NT2/D1 (cell line): ENCODE measurements around the gene AGXT.

Experiments
- DNase-seq: peaks from one replicate; pipeline ENCODE4 v3.0.0-alpha.2; 2011; ENCODE audit warnings: low read depth, low spot score
- H3K27me3 ChIP-seq: 2 replicates; pipeline ENCODE4 v1.6.0; 2011; ENCODE audit warnings: mild to moderate bottlenecking; ENCODE audit not compliant: insufficient read length, insufficient read depth
- H3K36me3 ChIP-seq: 2 replicates; pipeline ENCODE4 v1.6.1; 2011; ENCODE audit warnings: mild to moderate bottlenecking, low read length, mixed read lengths; ENCODE audit not compliant: insufficient read depth, insufficient read length
- H3K4me1 ChIP-seq: 2 replicates; pipeline ENCODE4 v1.5.1; 2011; ENCODE audit not compliant: insufficient read depth, insufficient read length
- H3K4me3 ChIP-seq: 2 replicates; pipeline ENCODE4 v1.5.1; 2011; ENCODE audit warnings: low read depth; ENCODE audit not compliant: insufficient read length
- H3K9ac ChIP-seq: 2 replicates; pipeline ENCODE4 v1.6.0; 2011; ENCODE audit warnings: low read depth; ENCODE audit not compliant: insufficient read length
- H3K9me3 ChIP-seq: 2 replicates; pipeline ENCODE4 v1.5.1; 2011; ENCODE audit warnings: mild to moderate bottlenecking, low read length; ENCODE audit not compliant: insufficient read depth
- SUZ12 ChIP-seq: IDR thresholded peaks from 2 replicates; pipeline ENCODE4 v1.6.1; 2011; ENCODE audit not compliant: insufficient read length, insufficient read depth; ENCODE audit errors: extremely low read depth
- YY1 ChIP-seq: IDR thresholded peaks from 2 replicates; pipeline ENCODE4 v1.6.1; 2011; ENCODE audit not compliant: insufficient read length, insufficient read depth
- ZNF274 ChIP-seq: IDR thresholded peaks from 2 replicates; pipeline ENCODE4 v1.6.1; 2011; ENCODE audit warnings: mild to moderate bottlenecking, low read depth, low read length

The AGXT gene

GRCh38 chr2:240913810-240914644, 45.4 kb downstream of the AGXT start:
- DNase-seq: peak; percentile 55
- Histone ChIP-seq H3K27me3 (peaks cover 8% of the 10 kb centered on the region), H3K9me3 (no peaks in the 10 kb centered on the region), H3K4me1 (peaks cover 25% of the 10 kb centered on the region), H3K9ac (peak overlapping the region; percentile 53), H3K4me3 (no peak overlapping the region), H3K36me3 (no peaks in the 10 kb centered on the region)
- TF ChIP-seq YY1 (no peak), ZNF274 (no peak), SUZ12 (no peak)

GRCh38 chr2:240914645-240915525, 46.3 kb downstream of the AGXT start:
- Histone ChIP-seq H3K27me3 (peaks cover 2% of the 10 kb centered on the region), H3K9me3 (no peaks in the 10 kb centered on the region), H3K4me1 (peaks cover 25% of the 10 kb centered on the region), H3K36me3 (no peaks in the 10 kb centered on the region), H3K9ac (no peak overlapping the region), H3K4me3 (no peak overlapping the region)
- TF ChIP-seq SUZ12 (no peak), ZNF274 (no peak), YY1 (no peak)
- DNase-seq: no peak

- no peaks in the 10 kb centered on the region for H3K9me3 ChIP-seq
Observed at GRCh38 chr2:240915526-240916341, 47.1 kb downstream of the AGXT start.

DNA sequence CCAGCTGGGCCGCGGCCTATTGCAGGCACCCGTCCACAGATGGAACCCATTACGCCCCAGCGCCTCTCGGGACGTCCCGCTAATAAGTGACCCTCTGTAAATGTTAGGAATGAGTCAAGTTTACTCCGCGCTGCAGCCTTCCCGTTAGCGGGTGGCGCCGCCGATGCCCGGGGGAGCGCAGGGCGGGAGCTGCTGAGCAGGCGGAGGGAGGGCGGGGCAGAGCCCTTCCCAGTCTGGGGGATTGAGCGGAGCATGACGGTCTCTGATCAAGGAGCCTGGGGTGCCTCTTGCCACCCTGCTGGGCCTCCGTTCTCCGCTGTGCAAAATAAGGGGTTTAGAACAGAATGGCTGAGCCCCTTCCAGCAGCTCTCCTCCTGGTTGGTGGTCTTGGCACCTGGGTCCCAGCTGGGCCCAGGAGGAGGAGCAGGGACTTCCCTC, 48.0 kb downstream of the AGXT start:
- no peak overlapping the region for H3K4me3 ChIP-seq
- no peak for DNase-seq
- H3K36me3 ChIP-seq: no peaks in the 10 kb centered on the region
- no peak for TF ChIP-seq SUZ12
- no peak for TF ChIP-seq ZNF274
- TF ChIP-seq YY1: no peak
- H3K9ac ChIP-seq: no peak overlapping the region
- H3K4me1 ChIP-seq: peaks cover 25% of the 10 kb centered on the region
- H3K9me3 ChIP-seq: no peaks in the 10 kb centered on the region
- peaks cover 2% of the 10 kb centered on the region for H3K27me3 ChIP-seq

More at GRCh38 chr2:240915526-240916341, 47.1 kb downstream of the AGXT start:
- H3K9ac ChIP-seq: no peak overlapping the region
- TF ChIP-seq SUZ12: no peak
- TF ChIP-seq ZNF274: no peak
- TF ChIP-seq YY1: no peak
- peaks cover 2% of the 10 kb centered on the region for H3K27me3 ChIP-seq
- H3K4me1 ChIP-seq: peaks cover 25% of the 10 kb centered on the region
- peak overlapping the region; percentile 20 for H3K4me3 ChIP-seq
- no peaks in the 10 kb centered on the region for H3K36me3 ChIP-seq
- no peak for DNase-seq

DNA sequence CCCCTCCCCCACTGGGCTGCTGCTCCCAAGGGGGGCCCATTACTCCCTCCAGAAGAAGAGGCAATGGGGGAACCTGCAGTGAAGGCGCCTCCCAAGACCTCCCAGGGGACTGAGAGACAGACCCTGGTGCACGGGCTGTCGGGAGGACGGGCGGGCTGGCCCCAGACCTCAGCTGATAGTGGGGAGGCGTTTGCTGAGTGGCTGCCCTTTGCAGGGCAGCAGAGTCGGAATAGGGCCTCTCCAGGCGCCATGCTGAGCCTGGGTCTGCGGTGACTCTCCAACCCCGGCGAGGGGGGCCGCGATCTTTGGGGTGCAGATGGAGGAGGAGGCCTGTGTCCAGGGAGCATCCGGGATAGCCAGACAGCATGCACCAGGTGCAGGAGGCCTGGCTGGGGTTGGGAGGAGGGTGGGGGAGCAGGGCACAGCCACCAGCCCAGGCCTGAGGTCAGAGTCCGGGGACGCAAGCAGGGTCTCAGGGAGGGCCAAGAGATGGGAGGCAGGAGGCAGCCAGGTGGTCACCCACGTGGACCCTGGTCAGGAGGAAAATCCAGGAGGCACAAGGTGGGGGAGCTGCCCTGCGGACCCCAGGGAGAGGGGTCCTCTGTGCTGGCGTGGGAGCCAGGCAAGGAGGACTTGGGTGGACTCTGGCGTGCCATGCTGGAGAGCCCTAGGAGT, 48.5 kb downstream of the AGXT start:
- Histone ChIP-seq H3K9me3 (no peaks in the 10 kb centered on the region), H3K4me3 (no peak overlapping the region), H3K27me3 (peaks cover 2% of the 10 kb centered on the region), H3K9ac (peak overlapping the region; percentile 18), H3K4me1 (peaks cover 29% of the 10 kb centered on the region), H3K36me3 (no peaks in the 10 kb centered on the region)
- TF ChIP-seq YY1: no peak
- DNase-seq: no peak

- Histone ChIP-seq H3K9ac (no peak overlapping the region), H3K4me3 (no peak overlapping the region)
- no peak for DNase-seq
Observed at GRCh38 chr2:240917684-240918257, 49.1 kb downstream of the AGXT start.

More at GRCh38 chr2:240917684-240918257, 49.1 kb downstream of the AGXT start:
- H3K4me1 ChIP-seq: peaks cover 32% of the 10 kb centered on the region
- no peaks in the 10 kb centered on the region for H3K9me3 ChIP-seq
- H3K27me3 ChIP-seq: peaks cover 2% of the 10 kb centered on the region
- no peak for TF ChIP-seq ZNF274
- TF ChIP-seq YY1: no peak
- TF ChIP-seq SUZ12: no peak
- no peaks in the 10 kb centered on the region for H3K36me3 ChIP-seq
